H9 (cell line): ENCODE measurements around the gene TSNAXIP1. TPM values are rescaled to one million over a fixed set of nuclear protein-coding genes. Genes with fewer than 3 reads are reported as not detected.

Source experiments
- DNase-seq: peaks from one replicate; pipeline ENCODE4 v3.0.0-alpha.2; 2017
- H2AFZ ChIP-seq: one replicate; pipeline ENCODE4 v1.6.1; 2013; ENCODE audit warnings: mild to moderate bottlenecking, low read length, control low read depth, moderate library complexity
- H2AK5ac ChIP-seq: 2 replicates; pipeline ENCODE4 v1.6.1; 2013; ENCODE audit warnings: low read length, control low read depth, mixed read lengths; ENCODE audit not compliant: insufficient read length
- H2BK120ac ChIP-seq: one replicate; pipeline ENCODE4 v1.6.1; 2013; ENCODE audit warnings: low read depth, mild to moderate bottlenecking, low read length, control low read depth, inconsistent platforms; ENCODE audit not compliant: poor library complexity, severe bottlenecking
- H2BK12ac ChIP-seq: 2 replicates; pipeline ENCODE4 v1.6.1; 2013; ENCODE audit warnings: low read length, control low read depth, mixed read lengths, low read depth; ENCODE audit not compliant: insufficient read length
- H2BK15ac ChIP-seq: 2 replicates; pipeline ENCODE4 v1.6.1; 2013; ENCODE audit warnings: low read depth, low read length, control low read depth
- H2BK20ac ChIP-seq: one replicate; pipeline ENCODE4 v1.6.1; 2013; ENCODE audit warnings: low read depth, mild to moderate bottlenecking, low read length, control low read depth, inconsistent platforms; ENCODE audit not compliant: poor library complexity, severe bottlenecking
- H2BK5ac ChIP-seq: 2 replicates; pipeline ENCODE4 v1.6.1; 2013; ENCODE audit warnings: low read length, control low read depth, mixed read lengths; ENCODE audit not compliant: insufficient read length
- H3K14ac ChIP-seq: 2 replicates; pipeline ENCODE4 v1.6.1; 2013; ENCODE audit warnings: low read length, control low read depth; ENCODE audit not compliant: insufficient read depth
- H3K18ac ChIP-seq: 2 replicates; pipeline ENCODE4 v1.6.1; 2013; ENCODE audit warnings: low read depth, mild to moderate bottlenecking, mixed read lengths, low read length, control low read depth; ENCODE audit not compliant: insufficient read length
- H3K23ac ChIP-seq: 2 replicates; pipeline ENCODE4 v1.6.1; 2013; ENCODE audit warnings: low read length, control low read depth, mixed read lengths, low read depth; ENCODE audit not compliant: insufficient read length
- H3K23me2 ChIP-seq: 2 replicates; pipeline ENCODE4 v1.6.1; 2013; ENCODE audit warnings: low read depth, mild to moderate bottlenecking, mixed read lengths, low read length, control low read depth; ENCODE audit not compliant: insufficient read length, poor library complexity, severe bottlenecking
- H3K27ac ChIP-seq: 2 replicates; pipeline ENCODE4 v1.5.1; 2013; ENCODE audit warnings: low read length, control low read depth, mixed read lengths, low read depth; ENCODE audit not compliant: insufficient read length
- H3K27me3 ChIP-seq: 2 replicates; pipeline ENCODE4 v1.6.1; 2013; ENCODE audit warnings: low read length, control low read depth, inconsistent platforms; ENCODE audit not compliant: insufficient read depth
- H3K4ac ChIP-seq: 2 replicates; pipeline ENCODE4 v1.6.1; 2013; ENCODE audit warnings: low read depth, mild to moderate bottlenecking, control low read depth, inconsistent platforms, low read length, moderate library complexity
- H3K4me1 ChIP-seq: 2 replicates; pipeline ENCODE4 v1.6.1; 2013; ENCODE audit warnings: low read length, control low read depth, inconsistent platforms; ENCODE audit not compliant: insufficient read depth
- H3K4me2 ChIP-seq: 2 replicates; pipeline ENCODE4 v1.6.1; 2013; ENCODE audit warnings: low read length, control low read depth, mixed read lengths; ENCODE audit not compliant: insufficient read length, insufficient read depth
- H3K56ac ChIP-seq: 2 replicates; pipeline ENCODE4 v1.6.1; 2013; ENCODE audit warnings: low read depth, mild to moderate bottlenecking, mixed read lengths, low read length, control low read depth; ENCODE audit not compliant: insufficient read length
- H3K79me1 ChIP-seq: 2 replicates; pipeline ENCODE4 v1.6.1; 2013; ENCODE audit warnings: low read depth, mild to moderate bottlenecking, moderate library complexity, low read length, control low read depth, inconsistent platforms; ENCODE audit not compliant: insufficient read depth, poor library complexity, severe bottlenecking
- H3K79me2 ChIP-seq: 2 replicates; pipeline ENCODE4 v1.6.1; 2013; ENCODE audit warnings: low read length, control low read depth, inconsistent platforms; ENCODE audit not compliant: insufficient read depth
- H3K9ac ChIP-seq: 2 replicates; pipeline ENCODE4 v1.6.1; 2013; ENCODE audit warnings: low read length, control low read depth, mixed read lengths; ENCODE audit not compliant: insufficient read length; ENCODE audit errors: extremely low read depth
- H3K9me3 ChIP-seq: one replicate; pipeline ENCODE4 v1.6.1; 2013; ENCODE audit warnings: low read depth, low read length, inconsistent platforms; ENCODE audit not compliant: control insufficient read depth
- H3T11ph ChIP-seq: one replicate; pipeline ENCODE4 v1.6.1; 2013; ENCODE audit warnings: mild to moderate bottlenecking, low read length, control low read depth, inconsistent platforms
- H4K20me1 ChIP-seq: one replicate; pipeline ENCODE4 v1.6.1; 2013; ENCODE audit not compliant: control insufficient read depth, insufficient read length, insufficient read depth
- H4K5ac ChIP-seq: 2 replicates; pipeline ENCODE4 v1.6.1; 2013; ENCODE audit warnings: low read depth, mild to moderate bottlenecking, mixed read lengths, low read length, control low read depth; ENCODE audit not compliant: insufficient read length
- H4K8ac ChIP-seq: replicated peaks from 2 replicates; pipeline ENCODE4 v1.6.1; 2013; ENCODE audit warnings: low read length, control low read depth, mixed read lengths, low read depth; ENCODE audit not compliant: insufficient read length
- H4K91ac ChIP-seq: 2 replicates; pipeline ENCODE4 v1.6.1; 2013; ENCODE audit warnings: low read depth, mild to moderate bottlenecking, moderate library complexity, mixed read lengths, low read length, control low read depth; ENCODE audit not compliant: insufficient read length
- H3K27ac Mint-ChIP-seq, 3 experiments: 2 replicates in 2 of 3; 3 replicates in 1 of 3; pipeline ENCODE4 v1.8.0; 2020 to 2021; ENCODE audit warnings: mixed read lengths in 3 of 3, mild to moderate bottlenecking in 1 of 3, moderate library complexity in 1 of 3
- H3K27me3 Mint-ChIP-seq: 2 replicates; pipeline ENCODE4 v1.8.0; 2021; ENCODE audit warnings: low read depth, mild to moderate bottlenecking, moderate library complexity, mixed read lengths
- H3K36me3 Mint-ChIP-seq, 3 experiments: 2 replicates in 2 of 3; 3 replicates in 1 of 3; pipeline ENCODE4 v1.8.0; 2020 to 2021; ENCODE audit warnings: low read depth in 3 of 3, mixed read lengths in 3 of 3; ENCODE audit not compliant: insufficient read depth in 1 of 3
- H3K4me1 Mint-ChIP-seq, 2 experiments: 2 replicates each; pipeline ENCODE4 v1.8.0; 2020; ENCODE audit warnings: mixed read lengths in 2 of 2
- H3K4me3 Mint-ChIP-seq, 2 experiments: 2 replicates in 1 of 2; 3 replicates in 1 of 2; pipeline ENCODE4 v1.8.0; 2020 to 2021; ENCODE audit warnings: mild to moderate bottlenecking in 2 of 2, mixed read lengths in 2 of 2, moderate library complexity in 1 of 2
- H3K9me3 Mint-ChIP-seq, 2 experiments: 2 replicates in 1 of 2; 3 replicates in 1 of 2; pipeline ENCODE4 v1.8.0; 2020; ENCODE audit warnings: mild to moderate bottlenecking in 2 of 2, mixed read lengths in 2 of 2, moderate library complexity in 1 of 2
- WGBS: extraction: QIAGEN DNeasy Blood & Tissue Kit; methylation state at CpG from one replicate; pipeline ENCODE4 v1.1.7; 2013; ENCODE audit warnings: missing lambda C conversion rate, low lambda C conversion rate, mixed read lengths; ENCODE audit not compliant: insufficient read length; ENCODE audit errors: extremely low coverage; 5-methylcytosine and 5-hydroxymethylcytosine counted together
- total RNA-seq: library from RNA; stranded (reverse); gene quantifications from 2 replicates; pipeline ENCODE4 v1.2.1, GENCODE V29; 2021
- TF ChIP-seq, protein P1 (sequence below): fragments of 200-600 bp; sonication (generic); conservative IDR thresholded peaks from 3 replicates; pipeline ENCODE4 v1.8.0; 2021; ENCODE audit warnings: antibody characterized with exemption, mild to moderate bottlenecking

TSNAXIP1 gene
- total RNA-seq, 1 experiment from 2014 or later, result 1.3 TPM

DNA sequence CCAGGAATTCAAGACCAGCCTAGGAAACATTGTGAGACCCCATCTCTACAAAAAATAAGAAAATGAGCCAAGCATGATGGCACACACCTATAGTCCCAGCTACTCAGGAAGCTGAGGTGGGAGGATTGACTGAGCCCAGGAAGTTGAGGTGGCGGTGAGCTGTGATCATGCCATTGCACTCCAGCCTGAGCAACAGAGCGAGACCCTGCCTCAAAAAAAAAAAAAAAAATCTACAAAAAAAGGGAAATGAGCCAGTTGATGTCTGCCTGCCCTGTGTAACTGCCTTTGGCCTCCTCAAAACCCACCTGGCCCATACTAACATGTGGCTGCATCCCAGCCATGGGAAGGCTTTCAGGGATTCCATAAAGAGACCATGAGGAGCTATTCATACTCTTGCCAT, 4.8 kb upstream of the TSNAXIP1 start:
- Histone ChIP-seq H2BK120ac (no peak overlapping the region), H4K8ac (no peak overlapping the region), H3K9ac (no peak overlapping the region), H3K27me3 (no peaks in the 10 kb centered on the region), H3K18ac (no peak overlapping the region), H3K27ac (no peak overlapping the region), H3K23me2 (peaks cover 4% of the 10 kb centered on the region), H4K91ac (no peak overlapping the region), H2BK5ac (no peak overlapping the region), H2BK20ac (no peak overlapping the region), H3K14ac (no peak overlapping the region), H3T11ph (no peak overlapping the region), H3K79me1 (peaks cover 3% of the 10 kb centered on the region), H4K5ac (no peak overlapping the region), H2AFZ (no peak overlapping the region), H2BK15ac (no peak overlapping the region), H3K23ac (no peak overlapping the region), H2BK12ac (no peak overlapping the region), H4K20me1 (no peaks in the 10 kb centered on the region), H3K4ac (no peak overlapping the region), H3K4me2 (no peak overlapping the region), H3K9me3 (no peaks in the 10 kb centered on the region), H3K79me2 (peaks cover 2% of the 10 kb centered on the region; the same call in 1 of the 2 replicates), H2AK5ac (no peak overlapping the region), H3K56ac (no peak overlapping the region), H3K4me1 (0 out of 2 replicates have a peak, but pooled peaks cover 3% of the 10 kb centered on the region)
- Mint-ChIP-seq H3K4me3 (no peak overlapping the region), H3K27ac (no peak overlapping the region), H3K27me3 (no peaks in the 10 kb centered on the region), H3K9me3 (no peaks in the 10 kb centered on the region), H3K4me1 (peaks cover 10 to 11% of the 10 kb centered on the region in 2 experiments), H3K36me3 (peaks cover 14 to 64% (median 50%) of the 10 kb centered on the region in 3 experiments)
- DNase-seq, result no peak
- TF ChIP-seq, protein P1, sequence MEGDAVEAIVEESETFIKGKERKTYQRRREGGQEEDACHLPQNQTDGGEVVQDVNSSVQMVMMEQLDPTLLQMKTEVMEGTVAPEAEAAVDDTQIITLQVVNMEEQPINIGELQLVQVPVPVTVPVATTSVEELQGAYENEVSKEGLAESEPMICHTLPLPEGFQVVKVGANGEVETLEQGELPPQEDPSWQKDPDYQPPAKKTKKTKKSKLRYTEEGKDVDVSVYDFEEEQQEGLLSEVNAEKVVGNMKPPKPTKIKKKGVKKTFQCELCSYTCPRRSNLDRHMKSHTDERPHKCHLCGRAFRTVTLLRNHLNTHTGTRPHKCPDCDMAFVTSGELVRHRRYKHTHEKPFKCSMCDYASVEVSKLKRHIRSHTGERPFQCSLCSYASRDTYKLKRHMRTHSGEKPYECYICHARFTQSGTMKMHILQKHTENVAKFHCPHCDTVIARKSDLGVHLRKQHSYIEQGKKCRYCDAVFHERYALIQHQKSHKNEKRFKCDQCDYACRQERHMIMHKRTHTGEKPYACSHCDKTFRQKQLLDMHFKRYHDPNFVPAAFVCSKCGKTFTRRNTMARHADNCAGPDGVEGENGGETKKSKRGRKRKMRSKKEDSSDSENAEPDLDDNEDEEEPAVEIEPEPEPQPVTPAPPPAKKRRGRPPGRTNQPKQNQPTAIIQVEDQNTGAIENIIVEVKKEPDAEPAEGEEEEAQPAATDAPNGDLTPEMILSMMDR, result no peak
- no CpG with 5 or more reads among the region's 2 CpGs for WGBS
